ENCODE results near the gene SYNE2. TPM values are rescaled to one million over a fixed set of nuclear protein-coding genes. Genes with fewer than 3 reads are reported as not detected.

The SYNE2 gene
- total RNA-seq, 1 experiment from 2014 or later: 94.2 TPM

GRCh38 chr14:63911404-63911803 is 58.6 kb downstream of the SYNE2 start:
- CTCF ChIA-PET: no interaction called here
- Histone ChIP-seq H3K27ac (no peak overlapping the region), H3K79me2 (ENCODE audit: low read depth) (no peaks in the 10 kb centered on the region), H3K4me3 (no peak overlapping the region), H3K36me3 (ENCODE audit: low read depth) (no peaks in the 10 kb centered on the region), H3K9me2 (ENCODE audit: insufficient read depth) (no peaks in the 10 kb centered on the region), H4K20me1 (ENCODE audit: insufficient read depth) (no peaks in the 10 kb centered on the region), H3F3A (ENCODE audit: insufficient read depth, low read depth) (no peaks in the 10 kb centered on the region), H3K9me3 (ENCODE audit: insufficient read depth, low read depth) (no peaks in the 10 kb centered on the region), H3K27me3 (ENCODE audit: insufficient read depth, low read depth) (no peaks in the 10 kb centered on the region), H3K4me2 (no peak overlapping the region), H3K4me1 (replicated peaks; ENCODE audit: insufficient read depth) (no peaks in the 10 kb centered on the region), H2AFZ (no peak overlapping the region)
- no TSS peak for BruUV-seq (replicated peaks)
- TF ChIP-seq EZH2 (IDR thresholded peaks at IDR 0.05; ENCODE audit: low read depth) (no peak), CTCF (conservative IDR thresholded peaks at IDR 0.05) (no peak)
- no peak for DNase-seq
- intact Hi-C loops (cut with micrococcal nuclease; ENCODE audit: unreplicated experiment): no loop called here
- POLR2A ChIA-PET (ENCODE audit: unreplicated experiment): no interaction called here

- TF ChIP-seq EZH2 (IDR thresholded peaks at IDR 0.05; ENCODE audit: low read depth) (no peak), CTCF (conservative IDR thresholded peaks at IDR 0.05) (no peak)
- intact Hi-C loops (cut with micrococcal nuclease; ENCODE audit: unreplicated experiment): no loop called here
- Histone ChIP-seq H3K27me3 (ENCODE audit: insufficient read depth, low read depth) (no peaks in the 10 kb centered on the region), H4K20me1 (ENCODE audit: insufficient read depth) (no peaks in the 10 kb centered on the region), H3K4me1 (replicated peaks; ENCODE audit: insufficient read depth) (no peaks in the 10 kb centered on the region), H3K4me2 (no peak overlapping the region), H3K9me3 (ENCODE audit: insufficient read depth, low read depth) (no peaks in the 10 kb centered on the region), H3K36me3 (ENCODE audit: low read depth) (no peaks in the 10 kb centered on the region), H3K9me2 (ENCODE audit: insufficient read depth) (no peaks in the 10 kb centered on the region), H3K4me3 (no peak overlapping the region), H3K27ac (no peak overlapping the region), H2AFZ (no peak overlapping the region), H3K79me2 (ENCODE audit: low read depth) (no peaks in the 10 kb centered on the region), H3F3A (ENCODE audit: insufficient read depth, low read depth) (no peaks in the 10 kb centered on the region)
- BruUV-seq (replicated peaks): no TSS peak
- POLR2A ChIA-PET (ENCODE audit: unreplicated experiment): interaction anchor here (0.6 kb wide), 1 partner anchor 1027 kb away, joined by 3 read pairs; no protein-coding TSS in a partner anchor
- CTCF ChIA-PET: no interaction called here
- DNase-seq: no peak
These were observed 59.5 kb downstream of the SYNE2 start for GRCh38 chr14:63912286-63912685.

GRCh38 chr14:63918411-63918810 is 65.6 kb downstream of the SYNE2 start:
- Histone ChIP-seq H3K4me3 (no peak overlapping the region), H3K79me2 (ENCODE audit: low read depth) (no peaks in the 10 kb centered on the region), H3K9me3 (ENCODE audit: insufficient read depth, low read depth) (no peaks in the 10 kb centered on the region), H3K36me3 (ENCODE audit: low read depth) (no peaks in the 10 kb centered on the region), H3K27ac (no peak overlapping the region), H3F3A (ENCODE audit: insufficient read depth, low read depth) (peaks cover 19% of the 10 kb centered on the region), H3K9me2 (ENCODE audit: insufficient read depth) (no peaks in the 10 kb centered on the region), H3K4me1 (replicated peaks; ENCODE audit: insufficient read depth) (peaks cover 13% of the 10 kb centered on the region), H4K20me1 (ENCODE audit: insufficient read depth) (no peaks in the 10 kb centered on the region), H3K27me3 (ENCODE audit: insufficient read depth, low read depth) (no peaks in the 10 kb centered on the region), H2AFZ (no peak overlapping the region), H3K4me2 (no peak overlapping the region)
- no peak for DNase-seq
- no peak for TF ChIP-seq CTCF (conservative IDR thresholded peaks at IDR 0.05)
- TF ChIP-seq EZH2 (IDR thresholded peaks at IDR 0.05; ENCODE audit: low read depth): no peak
- BruUV-seq (replicated peaks): no TSS peak
- ChIA-PET POLR2A (ENCODE audit: unreplicated experiment) (no interaction called here), CTCF (no interaction called here)
- intact Hi-C loops (cut with micrococcal nuclease; ENCODE audit: unreplicated experiment): no loop called here

Data from PC-9 (cell line).